ENCODE results near the gene GPC6.

DNA sequence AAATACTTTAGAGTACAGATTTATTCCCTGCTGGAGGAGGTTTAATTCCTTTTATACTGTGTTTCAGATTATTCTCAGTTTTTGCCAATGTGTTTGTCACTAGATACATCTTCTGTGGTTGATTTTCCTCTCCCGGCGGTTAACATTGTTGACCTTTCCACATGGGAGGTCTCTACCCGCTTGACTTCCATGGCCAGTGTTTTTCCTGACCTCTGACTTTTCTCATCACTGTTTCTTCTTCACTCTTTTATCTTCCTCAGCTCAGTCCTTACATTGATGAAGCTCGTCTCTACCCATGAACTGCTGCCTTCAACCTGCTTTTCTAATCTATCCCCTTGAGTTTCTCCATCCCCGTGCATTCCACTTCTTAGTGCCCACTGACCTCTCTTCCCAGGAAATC lies 517.4 kb downstream of the GPC6 start:
- TF ChIP-seq, protein P1, sequence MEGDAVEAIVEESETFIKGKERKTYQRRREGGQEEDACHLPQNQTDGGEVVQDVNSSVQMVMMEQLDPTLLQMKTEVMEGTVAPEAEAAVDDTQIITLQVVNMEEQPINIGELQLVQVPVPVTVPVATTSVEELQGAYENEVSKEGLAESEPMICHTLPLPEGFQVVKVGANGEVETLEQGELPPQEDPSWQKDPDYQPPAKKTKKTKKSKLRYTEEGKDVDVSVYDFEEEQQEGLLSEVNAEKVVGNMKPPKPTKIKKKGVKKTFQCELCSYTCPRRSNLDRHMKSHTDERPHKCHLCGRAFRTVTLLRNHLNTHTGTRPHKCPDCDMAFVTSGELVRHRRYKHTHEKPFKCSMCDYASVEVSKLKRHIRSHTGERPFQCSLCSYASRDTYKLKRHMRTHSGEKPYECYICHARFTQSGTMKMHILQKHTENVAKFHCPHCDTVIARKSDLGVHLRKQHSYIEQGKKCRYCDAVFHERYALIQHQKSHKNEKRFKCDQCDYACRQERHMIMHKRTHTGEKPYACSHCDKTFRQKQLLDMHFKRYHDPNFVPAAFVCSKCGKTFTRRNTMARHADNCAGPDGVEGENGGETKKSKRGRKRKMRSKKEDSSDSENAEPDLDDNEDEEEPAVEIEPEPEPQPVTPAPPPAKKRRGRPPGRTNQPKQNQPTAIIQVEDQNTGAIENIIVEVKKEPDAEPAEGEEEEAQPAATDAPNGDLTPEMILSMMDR (IDR thresholded peaks at IDR 0.05; ENCODE audit: low read depth, low read length), result no peak
- TF ChIP-seq POLR2A (IDR thresholded peaks at IDR 0.05; ENCODE audit: extremely low read depth, insufficient read length) (no peak), MYC (IDR thresholded peaks at IDR 0.05; ENCODE audit: low read depth, low read length) (no peak)
- TF ChIP-seq, protein P2, sequence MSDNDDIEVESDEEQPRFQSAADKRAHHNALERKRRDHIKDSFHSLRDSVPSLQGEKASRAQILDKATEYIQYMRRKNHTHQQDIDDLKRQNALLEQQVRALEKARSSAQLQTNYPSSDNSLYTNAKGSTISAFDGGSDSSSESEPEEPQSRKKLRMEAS (IDR thresholded peaks at IDR 0.05; ENCODE audit: low read depth, low read length), result no peak

Measured in NB4 (cell line).